Fibroblast of upper back skin (primary cell): Measurements from ENCODE around the gene CBR1.
"Not testable (repeated sequence)": the region's sequence is repeated elsewhere in the genome, so short reads cannot be mapped to it uniquely, and the experiment has no call there.

Source experiments
- DNase-seq: peaks from one replicate; pipeline ENCODE4 v3.0.0-alpha.2; 2013

Gene CBR1

DNA sequence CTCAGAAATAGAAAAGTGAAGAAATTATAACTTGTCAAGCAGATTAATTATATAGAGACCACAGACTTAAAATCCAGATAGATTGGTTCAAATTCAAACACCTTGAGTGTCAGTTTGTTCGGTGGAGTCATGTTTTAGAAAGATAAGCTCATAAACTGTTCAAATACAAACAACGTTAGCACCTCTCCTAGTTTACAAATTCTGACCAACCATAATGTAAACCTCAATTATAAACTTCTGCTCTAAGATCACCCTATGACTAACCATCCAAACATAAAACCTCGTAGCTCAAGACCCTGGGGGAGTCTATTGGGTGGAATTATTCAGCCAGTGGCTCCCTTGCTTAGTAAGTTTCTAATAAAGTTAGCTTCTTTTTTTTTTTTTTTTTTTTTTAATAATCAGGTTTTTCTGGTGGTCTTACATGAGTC, 12.4 kb downstream of the CBR1 start:
- DNase-seq, result no peak

DNA sequence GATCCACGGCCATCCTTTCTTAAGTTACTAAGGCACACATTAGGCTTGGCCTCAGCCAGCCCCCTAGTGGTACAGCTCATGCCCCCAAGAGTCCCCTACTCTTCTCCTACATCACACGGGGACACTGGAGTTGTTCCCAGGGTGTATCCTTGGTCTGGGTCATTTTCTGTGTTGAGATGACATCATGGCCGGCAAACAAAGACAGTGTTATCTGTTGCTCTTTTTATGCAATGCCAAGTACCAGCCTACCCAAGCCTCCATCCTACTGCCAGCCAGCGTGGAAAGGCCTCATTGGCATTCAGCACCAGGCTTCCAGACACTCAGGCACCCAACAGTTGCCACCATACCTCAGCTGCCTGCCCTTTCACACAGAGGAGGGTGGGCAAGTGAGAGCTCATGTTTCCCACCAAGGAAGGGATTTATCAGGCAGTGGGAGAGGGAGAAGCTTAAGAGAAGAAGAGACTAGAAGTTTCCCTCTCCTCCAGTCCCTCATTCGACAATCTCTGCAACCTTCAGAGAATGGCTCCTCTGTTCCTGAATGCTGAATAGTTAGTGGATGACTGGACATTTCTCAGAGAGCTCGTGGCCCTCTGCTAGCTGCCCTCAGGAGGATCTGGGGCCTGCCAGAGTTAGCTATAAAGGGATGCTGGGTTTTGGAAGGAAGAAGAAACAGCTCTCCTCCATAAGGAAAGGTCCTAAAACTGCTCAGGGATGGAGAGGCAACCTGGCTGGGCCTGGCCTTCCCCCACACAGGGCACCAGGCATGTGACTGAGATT, 17.7 kb downstream of the CBR1 start:
- DNase-seq, result no peak

DNA sequence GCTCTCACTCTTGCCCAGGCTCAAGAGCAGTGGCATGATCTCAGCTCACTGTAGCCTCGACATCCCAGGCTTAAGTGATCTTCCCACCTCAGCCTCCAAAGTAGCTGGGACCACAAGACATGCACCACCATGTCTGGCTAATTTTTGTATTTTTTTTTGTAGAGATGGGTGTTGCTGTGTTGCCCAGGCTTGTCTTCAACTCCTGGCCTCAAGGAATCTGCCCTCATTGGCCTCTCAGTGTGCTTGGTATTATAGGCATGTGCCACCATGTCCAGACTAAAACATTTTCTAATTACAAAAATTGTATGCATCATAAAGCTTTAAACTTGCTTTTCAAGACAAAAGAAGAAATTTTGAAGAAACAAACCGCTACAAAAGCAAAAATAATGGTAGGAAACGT, 20.1 kb downstream of the CBR1 start:
- DNase-seq, result no peak

DNA sequence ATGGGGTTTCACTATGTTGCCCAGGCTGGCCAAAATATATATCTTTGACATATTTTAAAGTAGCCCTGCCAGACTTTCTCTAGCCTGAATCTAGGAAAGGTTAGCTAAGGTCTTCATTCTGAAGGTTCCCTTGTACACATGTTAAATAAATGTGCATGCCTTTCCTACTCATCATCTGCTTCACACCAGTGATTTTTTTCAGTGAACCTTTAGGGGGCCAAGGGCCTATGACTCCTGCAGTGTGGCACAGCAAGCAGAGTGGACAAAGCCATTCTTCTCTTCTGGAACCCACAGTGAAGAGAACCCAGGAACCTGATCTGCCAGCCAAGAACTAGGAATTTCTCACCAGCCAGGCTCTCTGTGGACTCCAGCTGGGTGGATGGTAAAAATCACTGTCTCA, 22.9 kb downstream of the CBR1 start:
- DNase-seq, result no peak

DNA sequence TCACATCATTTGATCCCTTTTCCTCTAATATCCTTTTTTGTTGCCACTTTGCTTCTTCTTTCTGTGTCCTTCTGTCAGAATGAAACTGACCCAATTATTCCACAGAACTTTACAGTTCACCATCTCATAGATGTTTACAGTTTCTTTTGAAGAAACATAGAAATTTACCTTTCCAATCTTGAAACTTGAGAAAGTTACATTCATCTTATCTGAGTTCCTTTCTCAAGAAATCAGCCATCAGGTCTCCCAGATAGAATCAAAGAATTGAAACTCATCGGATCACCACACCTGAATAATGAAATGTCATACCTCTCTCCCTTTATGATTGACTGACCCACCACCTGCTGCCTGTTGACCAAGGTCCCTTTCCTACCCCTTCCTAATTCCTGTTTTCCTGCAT, 23.7 kb downstream of the CBR1 start:
- no peak for DNase-seq

- no peak for DNase-seq
Measured at GRCh38 chr21:36096398-36097290, 26.8 kb downstream of the CBR1 start.

- no peak for DNase-seq
Measured at GRCh38 chr21:36097427-36098181, 27.8 kb downstream of the CBR1 start.

DNA sequence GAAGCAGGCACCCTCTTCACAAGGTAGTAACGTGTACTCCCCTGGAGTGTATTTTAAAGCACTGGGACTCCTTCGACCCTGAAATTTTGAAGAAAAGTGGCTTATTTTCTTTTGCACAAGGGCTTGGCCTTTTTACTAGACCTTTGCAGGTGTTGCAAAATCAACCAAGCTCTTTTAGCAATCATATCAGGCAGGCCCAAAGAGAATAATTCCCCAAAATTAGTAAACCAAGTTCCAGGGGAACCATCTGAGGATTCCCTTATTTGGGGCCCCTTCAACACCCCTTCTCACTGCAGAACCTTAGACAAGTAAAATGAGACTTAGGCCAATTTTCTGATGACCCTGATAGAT, 28.3 kb downstream of the CBR1 start:
- DNase-seq, result no peak

- no peak for DNase-seq
Measured at GRCh38 chr21:36099000-36099399, 29.2 kb downstream of the CBR1 start.

- DNase-seq, result not testable (repeated sequence)
Measured at GRCh38 chr21:36099695-36100211, 29.9 kb downstream of the CBR1 start.

DNA sequence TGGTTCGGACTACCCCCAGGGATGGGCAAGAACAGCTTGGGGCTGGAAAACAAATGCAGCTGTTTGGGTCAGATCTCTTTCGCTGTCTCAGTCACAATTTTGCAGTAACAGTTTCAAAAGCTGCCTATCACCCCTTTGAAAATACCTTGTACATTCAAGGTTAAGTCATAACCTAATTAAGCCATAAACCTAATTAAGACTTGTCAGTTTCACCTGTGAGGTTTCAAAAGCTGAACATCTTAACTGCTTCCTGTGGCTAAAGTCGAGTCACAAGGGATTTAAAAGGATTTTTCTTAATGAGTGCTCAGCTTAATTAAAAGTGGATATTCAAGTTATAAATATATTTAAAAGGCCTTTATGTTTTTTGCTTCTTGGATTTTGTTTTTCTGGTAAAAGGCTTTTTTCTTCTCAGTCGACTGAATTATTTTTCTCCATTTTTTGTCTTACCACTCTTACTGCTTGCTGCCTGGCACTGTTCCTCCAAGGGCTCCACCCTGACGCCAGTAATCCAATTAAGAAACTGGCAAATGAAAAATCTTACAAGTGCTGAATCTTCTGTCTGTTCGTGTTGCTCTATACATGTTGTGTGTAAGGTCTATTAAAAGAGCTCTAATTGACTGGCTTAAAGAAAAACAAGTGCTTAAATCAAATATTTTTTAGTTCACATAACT, 31.3 kb downstream of the CBR1 start:
- DNase-seq, result no peak

GRCh38 chr21:36103434-36103833, 33.6 kb downstream of the CBR1 start:
- no peak for DNase-seq

GRCh38 chr21:36104317-36105300, 34.8 kb downstream of the CBR1 start:
- DNase-seq, result peak; percentile 59

DNA sequence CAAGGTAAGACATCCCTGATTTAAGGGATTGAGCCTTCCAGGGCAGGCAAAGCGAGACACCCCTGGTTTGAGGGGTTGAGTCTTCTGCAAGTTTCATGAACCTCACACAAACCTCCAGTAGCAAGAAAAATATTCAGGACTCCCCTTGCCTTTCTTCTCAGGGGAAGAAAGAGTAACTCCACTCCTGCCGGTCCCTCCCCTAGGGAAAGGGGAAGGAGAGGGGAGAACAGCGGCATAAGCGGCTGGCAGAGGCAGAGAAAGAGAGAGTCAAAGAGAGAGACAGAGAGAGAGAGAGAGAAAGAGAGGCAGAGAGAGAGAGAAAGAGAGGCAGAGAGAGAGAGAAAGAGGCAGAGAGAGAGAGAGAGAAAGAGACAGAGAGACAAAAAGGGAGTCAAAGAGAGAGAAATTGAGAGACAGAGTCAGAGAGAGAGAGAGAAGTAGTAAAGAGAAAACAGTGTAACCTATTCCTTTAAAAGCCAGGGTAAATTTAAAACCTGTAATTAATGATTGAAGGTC, 35.6 kb downstream of the CBR1 start:
- no peak for DNase-seq

- DNase-seq, result no peak
Measured at GRCh38 chr21:36109868-36110267, 40.0 kb downstream of the CBR1 start.

- DNase-seq, result no peak
Measured at GRCh38 chr21:36111238-36111637, 41.4 kb downstream of the CBR1 start.

- no peak for DNase-seq
Measured at GRCh38 chr21:36113647-36114428, 44.0 kb downstream of the CBR1 start.

DNA sequence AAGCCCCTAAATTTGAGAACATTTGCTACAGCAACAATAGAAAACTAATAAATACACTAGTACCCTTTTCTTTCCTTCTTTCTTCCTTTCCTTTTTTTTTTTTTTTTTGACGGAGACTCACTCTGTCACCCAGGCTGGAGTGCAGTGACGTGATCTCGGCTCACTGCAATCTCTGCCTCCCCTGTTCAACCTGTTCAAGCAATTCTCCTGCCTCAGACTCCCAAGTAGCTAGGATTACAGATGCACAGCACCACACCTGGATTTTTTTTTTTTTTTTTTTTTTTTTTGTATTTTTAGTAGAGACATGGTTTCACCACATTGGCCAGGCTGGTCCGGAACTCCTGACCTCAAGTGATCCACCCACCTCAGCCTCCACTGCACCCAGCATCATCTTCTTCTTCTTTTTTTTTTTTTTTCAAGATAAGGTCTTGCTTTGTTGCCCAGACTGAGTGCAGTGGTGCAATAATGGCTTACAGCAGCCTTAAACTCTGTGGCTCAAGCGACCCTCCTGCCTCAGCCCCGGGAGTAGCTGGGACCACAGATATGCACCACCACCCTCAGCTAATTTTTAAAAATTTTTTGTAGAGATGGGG, 45.4 kb downstream of the CBR1 start:
- no peak for DNase-seq

DNA sequence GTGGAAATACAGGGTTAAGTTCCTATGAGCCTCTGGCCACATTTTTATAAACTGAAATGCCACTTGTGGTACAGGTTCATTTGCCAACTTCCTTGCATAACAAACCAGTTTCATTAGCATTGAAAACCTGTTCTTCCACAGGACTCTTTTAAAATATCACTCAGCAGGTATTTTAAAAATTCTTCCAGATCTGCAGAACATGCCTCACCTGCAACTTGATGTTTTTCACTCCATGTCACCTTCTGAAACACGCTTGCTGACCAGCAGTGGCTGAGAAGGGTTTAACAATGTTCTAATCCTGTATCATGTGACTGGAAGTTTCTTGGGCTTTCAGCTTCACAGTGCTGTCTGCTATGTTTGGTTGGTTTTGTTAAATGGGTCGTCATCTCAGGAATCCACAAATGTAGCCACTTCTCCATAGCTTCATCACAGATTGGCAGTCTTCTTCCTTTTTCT, 47.5 kb downstream of the CBR1 start:
- DNase-seq, result no peak
